Measurements from ENCODE around the gene SOS2. TPM values are rescaled to one million over a fixed set of nuclear protein-coding genes. Genes with fewer than 3 reads are reported as not detected.

SOS2 gene
- total RNA-seq, 1 experiment from 2014 or later = 9.4 TPM

GRCh38 chr14:50191499-50191898, 39.9 kb downstream of the SOS2 start:
- Histone ChIP-seq H2AK5ac (ENCODE audit: insufficient read length, low read length) (no peak overlapping the region), H3K18ac (ENCODE audit: insufficient read length, low read depth, low read length) (no peak overlapping the region)
- no peaks in the 10 kb centered on the region for H3K27me3 Mint-ChIP-seq (ENCODE audit: low read depth)

More at GRCh38 chr14:50191499-50191898, 39.9 kb downstream of the SOS2 start:
- H2AFZ ChIP-seq (ENCODE audit: low read length) = no peak overlapping the region
- no peak overlapping the region for H2BK20ac ChIP-seq (ENCODE audit: low read depth, low read length, poor library complexity, severe bottlenecking)
- H4K8ac ChIP-seq (replicated peaks; ENCODE audit: insufficient read length, low read depth, low read length) = no peak overlapping the region
- H2BK15ac ChIP-seq (ENCODE audit: low read depth, low read length) = no peak overlapping the region
- H4K5ac ChIP-seq (ENCODE audit: insufficient read length, low read depth, low read length) = no peak overlapping the region
- no peak overlapping the region for H2BK12ac ChIP-seq (ENCODE audit: insufficient read length, low read depth, low read length)
- H3K4me1 Mint-ChIP-seq = peaks cover 0 to 2% of the 10 kb centered on the region in 2 experiments; a peak in 1 of 4 replicates
- WGBS (ENCODE audit: extremely low coverage, insufficient read length, low lambda C conversion rate) = no CpG with 5 or more reads among the region's 1 CpG
- H3K9ac ChIP-seq (ENCODE audit: extremely low read depth, insufficient read length, low read length) = no peak overlapping the region
- H3K4me2 ChIP-seq (ENCODE audit: insufficient read depth, insufficient read length, low read length) = no peak overlapping the region
- no peak overlapping the region for H3K27ac ChIP-seq (ENCODE audit: insufficient read length, low read depth, low read length)
- no peaks in the 10 kb centered on the region for H3K27me3 ChIP-seq (ENCODE audit: insufficient read depth, low read length)
- H3K4me3 Mint-ChIP-seq = no peak overlapping the region
- H3K9me3 ChIP-seq (ENCODE audit: control insufficient read depth, low read depth, low read length) = no peaks in the 10 kb centered on the region
- H3K27ac Mint-ChIP-seq = peak overlapping the region in 1 of 3 experiments; percentile 15; a peak in 1 of 7 replicates
- H3K4ac ChIP-seq (ENCODE audit: low read depth, low read length) = no peak overlapping the region
- no peaks in the 10 kb centered on the region for H4K20me1 ChIP-seq (ENCODE audit: control insufficient read depth, insufficient read depth, insufficient read length)
- no peak overlapping the region for H3K23ac ChIP-seq (ENCODE audit: insufficient read length, low read depth, low read length)
- no peak overlapping the region for H3K56ac ChIP-seq (ENCODE audit: insufficient read length, low read depth, low read length)
- H3K14ac ChIP-seq (ENCODE audit: insufficient read depth, low read length) = no peak overlapping the region
- no peaks in the 10 kb centered on the region for H3K79me2 ChIP-seq (ENCODE audit: insufficient read depth, low read length)
- H4K91ac ChIP-seq (ENCODE audit: insufficient read length, low read depth, low read length) = no peak overlapping the region
- H3T11ph ChIP-seq (ENCODE audit: low read length) = no peak overlapping the region
- no peak overlapping the region for H2BK5ac ChIP-seq (ENCODE audit: insufficient read length, low read length)
- no peak for DNase-seq
- H3K36me3 Mint-ChIP-seq (ENCODE audit: insufficient read depth in 1 of 3, low read depth in 3 of 3) = peaks cover 0 to 5% (median 0%) of the 10 kb centered on the region in 3 experiments; a peak in 2 of 7 replicates
- no peaks in the 10 kb centered on the region for H3K4me1 ChIP-seq (ENCODE audit: insufficient read depth, low read length)
- H3K9me3 Mint-ChIP-seq = no peaks in the 10 kb centered on the region
- TF ChIP-seq, protein P1, sequence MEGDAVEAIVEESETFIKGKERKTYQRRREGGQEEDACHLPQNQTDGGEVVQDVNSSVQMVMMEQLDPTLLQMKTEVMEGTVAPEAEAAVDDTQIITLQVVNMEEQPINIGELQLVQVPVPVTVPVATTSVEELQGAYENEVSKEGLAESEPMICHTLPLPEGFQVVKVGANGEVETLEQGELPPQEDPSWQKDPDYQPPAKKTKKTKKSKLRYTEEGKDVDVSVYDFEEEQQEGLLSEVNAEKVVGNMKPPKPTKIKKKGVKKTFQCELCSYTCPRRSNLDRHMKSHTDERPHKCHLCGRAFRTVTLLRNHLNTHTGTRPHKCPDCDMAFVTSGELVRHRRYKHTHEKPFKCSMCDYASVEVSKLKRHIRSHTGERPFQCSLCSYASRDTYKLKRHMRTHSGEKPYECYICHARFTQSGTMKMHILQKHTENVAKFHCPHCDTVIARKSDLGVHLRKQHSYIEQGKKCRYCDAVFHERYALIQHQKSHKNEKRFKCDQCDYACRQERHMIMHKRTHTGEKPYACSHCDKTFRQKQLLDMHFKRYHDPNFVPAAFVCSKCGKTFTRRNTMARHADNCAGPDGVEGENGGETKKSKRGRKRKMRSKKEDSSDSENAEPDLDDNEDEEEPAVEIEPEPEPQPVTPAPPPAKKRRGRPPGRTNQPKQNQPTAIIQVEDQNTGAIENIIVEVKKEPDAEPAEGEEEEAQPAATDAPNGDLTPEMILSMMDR (conservative IDR thresholded peaks at IDR 0.05) = no peak
- H2BK120ac ChIP-seq (ENCODE audit: low read depth, low read length, poor library complexity, severe bottlenecking) = no peak overlapping the region
- no peaks in the 10 kb centered on the region for H3K79me1 ChIP-seq (ENCODE audit: insufficient read depth, low read depth, low read length, poor library complexity, severe bottlenecking)
- H3K23me2 ChIP-seq (ENCODE audit: insufficient read length, low read depth, low read length, poor library complexity, severe bottlenecking) = no peaks in the 10 kb centered on the region

All from H9 (cell line).